SKM-1 treated with dmso at 0.1 percent for 144 hours (cell line): Measurements from ENCODE around the gene EHBP1L1.

Experiments
- DNase-seq: peaks from one replicate; lab custom pipeline; 2025; ENCODE audit not compliant: unreplicated experiment; lab: John Stamatoyannopoulos, UW

EHBP1L1 gene

DNA sequence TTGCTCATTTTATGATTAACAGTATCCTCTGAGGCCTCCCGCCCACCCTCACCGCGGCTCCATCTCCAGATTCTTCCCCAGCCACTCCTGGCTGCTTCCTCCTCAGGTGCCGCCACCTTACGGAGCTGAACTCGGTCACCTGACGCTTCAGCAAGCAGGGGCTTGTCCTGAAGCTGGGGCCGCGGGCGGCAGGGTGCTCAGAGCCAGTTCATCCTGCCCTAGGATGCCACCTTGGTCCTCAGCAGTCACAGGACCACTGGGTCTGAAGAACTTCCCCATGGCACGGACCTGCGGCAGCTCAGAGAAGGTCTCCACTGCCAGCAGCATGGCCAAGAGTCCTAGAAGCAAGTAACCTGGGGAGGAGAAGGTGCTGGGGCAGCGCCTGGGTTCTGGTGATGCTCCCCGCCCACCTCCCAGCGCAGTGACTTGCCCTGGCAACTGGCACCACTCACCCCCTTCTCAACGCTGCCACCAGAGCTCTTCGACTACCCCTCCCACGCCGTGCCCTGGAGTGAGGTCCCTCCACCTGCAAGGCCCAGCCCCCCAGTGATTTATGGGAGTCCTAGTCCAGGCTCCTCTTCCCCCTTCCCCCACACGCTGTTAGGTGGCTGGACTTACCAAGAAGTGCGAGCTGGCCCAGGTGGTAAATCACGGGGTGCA is 17.1 kb downstream of the EHBP1L1 start:
- no peak for DNase-seq

DNA sequence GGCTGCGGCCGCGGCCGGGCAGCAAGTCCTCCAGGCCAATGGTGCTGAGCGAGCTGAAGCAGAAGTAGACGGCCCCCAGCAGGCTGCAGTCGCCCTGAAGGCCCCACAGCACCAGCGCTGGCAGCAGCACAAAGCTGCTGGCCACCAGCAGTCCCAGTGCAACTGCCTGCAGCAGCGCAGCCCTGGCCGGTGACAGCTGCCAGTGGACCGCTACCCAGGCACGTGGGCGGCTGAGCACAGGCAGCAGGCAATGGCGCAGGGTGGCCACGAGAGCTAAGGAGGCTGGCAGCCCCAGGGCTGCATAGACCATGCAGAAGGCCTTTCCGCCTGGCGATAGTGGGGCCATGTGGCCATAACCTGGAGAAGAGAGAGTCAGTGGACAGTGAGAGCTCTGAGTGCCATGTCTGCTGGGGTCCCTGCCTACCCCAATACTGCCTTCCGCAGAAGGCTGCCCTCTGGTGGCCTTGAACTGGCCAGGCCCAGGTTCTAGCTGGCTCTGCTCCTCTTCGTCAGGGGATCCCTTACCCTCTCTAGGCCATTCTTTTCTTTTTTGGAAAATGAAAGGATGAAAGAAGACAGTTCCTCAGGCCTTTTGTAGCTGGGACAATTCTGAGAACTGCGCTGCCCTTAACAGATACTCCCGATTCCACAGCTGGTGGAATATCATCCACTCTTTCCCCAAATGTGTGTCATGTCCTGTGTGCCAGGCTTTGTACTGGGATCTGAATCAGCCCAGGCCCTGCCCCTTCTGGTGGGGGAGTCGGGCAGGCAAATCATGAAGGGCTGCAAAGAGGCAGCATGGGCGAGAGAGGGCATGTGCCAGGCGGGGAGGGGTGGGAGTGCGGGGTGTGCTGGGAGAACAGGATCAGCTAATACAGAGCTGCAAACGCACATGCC is 17.9 kb downstream of the EHBP1L1 start:
- no peak for DNase-seq

DNA sequence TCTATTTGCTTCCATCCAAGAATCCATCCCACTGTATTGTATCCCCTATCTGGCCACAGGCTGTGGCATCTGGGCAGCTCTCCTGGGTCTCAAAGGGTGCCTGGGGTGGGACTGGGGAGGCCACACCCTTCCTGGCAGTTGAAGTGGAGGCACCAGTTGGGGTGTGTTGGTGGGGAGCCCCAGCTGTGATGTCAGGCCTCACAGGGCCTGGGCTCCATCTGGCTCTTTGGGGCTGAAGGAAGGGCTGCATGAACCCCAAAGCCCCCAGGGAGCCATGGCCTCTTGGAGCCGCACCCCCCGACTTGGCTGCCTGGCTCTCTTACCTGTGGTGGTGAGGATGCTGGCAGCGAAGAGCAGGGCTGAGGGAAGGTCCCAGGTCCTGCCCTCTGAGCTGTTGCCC is 19.3 kb downstream of the EHBP1L1 start:
- no peak for DNase-seq

DNA sequence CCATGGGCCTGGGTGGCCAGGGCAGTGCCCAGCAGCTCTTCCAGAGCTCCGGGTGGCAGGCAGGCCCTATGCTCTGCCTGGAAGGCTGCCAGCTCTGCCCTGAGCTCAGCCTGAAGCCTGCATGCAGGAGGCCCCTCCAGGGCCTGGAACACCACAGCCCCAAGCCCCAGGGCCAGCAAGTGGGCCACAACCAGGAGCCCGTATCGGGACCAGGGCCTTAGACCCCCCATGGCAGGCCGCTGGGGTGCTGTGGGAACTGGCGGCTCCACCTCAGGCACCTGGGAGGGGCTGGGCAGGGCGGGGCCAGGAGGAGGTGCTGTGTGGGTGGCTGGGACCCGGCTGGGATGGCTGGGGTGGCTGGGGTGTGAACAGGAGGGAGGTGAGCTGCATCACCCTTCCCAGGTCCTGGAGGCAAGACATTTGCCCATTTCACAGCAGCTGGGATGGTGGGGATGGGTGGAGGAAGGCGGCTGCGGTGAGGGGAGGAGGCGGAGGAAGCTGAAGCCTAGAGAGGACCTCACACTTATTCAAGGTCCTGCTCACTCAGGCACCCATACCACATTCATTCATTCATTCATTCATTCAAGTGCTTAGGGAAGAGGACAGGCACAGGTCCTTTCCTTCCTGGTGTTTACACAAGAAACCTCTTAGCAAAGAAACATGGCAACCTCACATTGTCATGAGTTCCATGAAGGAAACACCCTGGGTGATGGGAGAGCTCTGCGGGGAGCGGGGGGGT is 19.9 kb downstream of the EHBP1L1 start, which contains the start of gene KCNK7:
Gene KCNK7, minus strand, starts transcription at position 258 of the 739 bp plus-strand sequence. Its CDS starts 28 bp downstream, at position 230.
- DNase-seq, result no peak

DNA sequence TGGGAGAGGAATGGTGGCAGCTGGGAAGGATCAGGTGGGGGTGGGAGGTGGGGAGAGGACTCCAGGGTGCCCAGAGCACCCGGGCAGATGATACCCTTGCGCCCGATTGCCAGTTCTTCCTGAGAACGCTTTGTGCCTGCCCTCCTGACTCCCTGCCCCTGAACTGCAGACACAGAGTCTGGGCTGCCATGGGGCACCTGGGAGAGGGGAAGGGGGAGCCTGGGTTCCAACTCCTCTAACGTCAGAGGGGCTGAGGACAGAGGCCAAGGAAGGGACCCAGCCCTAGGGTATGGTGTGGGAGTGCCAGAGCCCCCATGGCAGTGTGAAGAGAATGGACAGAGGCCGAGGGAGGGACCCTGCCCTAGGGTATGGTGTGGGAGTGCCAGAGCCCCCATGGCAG is 20.7 kb downstream of the EHBP1L1 start:
- no peak for DNase-seq

DNA sequence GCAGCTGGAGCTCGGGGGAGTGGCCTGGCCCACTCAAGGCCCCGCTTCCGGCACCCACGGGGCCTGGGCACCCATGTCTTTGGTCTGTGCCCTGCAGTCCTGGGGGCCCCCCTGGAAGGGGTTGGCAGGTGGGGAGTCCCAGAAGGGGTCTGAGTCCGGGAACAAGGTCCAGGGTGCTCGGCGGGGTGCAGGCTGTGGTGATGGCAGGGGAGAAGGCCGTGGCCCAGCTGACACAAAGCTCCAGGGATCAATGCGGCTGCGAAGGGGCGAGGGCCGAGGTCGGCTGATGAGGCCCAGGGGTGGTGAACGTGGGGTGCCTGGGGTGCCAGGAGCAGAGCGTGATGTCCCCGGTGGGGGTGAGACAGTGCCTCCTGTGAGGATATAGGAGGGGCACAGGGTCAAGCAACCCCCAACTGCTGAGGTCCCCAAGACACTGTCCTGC is 22.4 kb downstream of the EHBP1L1 start:
- DNase-seq, result no peak

DNA sequence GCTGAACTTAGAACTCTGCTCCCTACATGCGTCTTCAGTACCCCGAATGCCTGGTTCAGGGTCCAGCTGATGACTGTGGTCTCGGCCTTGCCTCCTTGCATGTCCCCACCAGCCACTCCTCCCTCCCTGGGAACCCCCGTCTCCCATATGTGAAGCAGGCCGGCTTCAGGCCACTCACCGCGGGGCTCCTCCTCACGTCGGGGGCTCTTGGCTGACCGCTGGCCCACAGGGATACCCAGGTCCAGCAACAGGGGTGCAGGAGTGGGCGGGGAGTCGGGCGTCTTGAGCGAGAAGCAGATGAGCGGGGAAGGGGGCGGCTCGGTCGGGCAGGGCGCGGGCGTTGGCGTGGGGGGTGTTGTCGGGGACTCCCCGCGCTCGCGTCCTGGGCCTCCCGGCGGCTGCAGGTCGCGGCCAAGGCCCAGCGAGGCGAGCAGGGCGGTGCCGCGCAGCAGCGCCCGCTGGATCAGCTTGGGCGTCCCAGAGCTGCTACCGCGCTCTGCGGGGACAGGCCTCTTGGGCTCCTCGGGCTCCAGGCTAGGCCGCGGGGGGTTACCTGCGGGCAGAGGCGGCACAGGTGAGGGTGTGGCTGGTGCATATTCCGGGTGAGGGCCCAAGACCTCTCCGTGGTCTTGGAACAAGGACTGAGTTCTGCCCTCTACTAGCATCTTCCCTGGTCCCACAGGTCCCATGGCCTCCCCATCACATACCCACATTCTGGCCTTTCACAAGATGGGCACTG is 23.5 kb downstream of the EHBP1L1 start:
- no peak for DNase-seq

DNA sequence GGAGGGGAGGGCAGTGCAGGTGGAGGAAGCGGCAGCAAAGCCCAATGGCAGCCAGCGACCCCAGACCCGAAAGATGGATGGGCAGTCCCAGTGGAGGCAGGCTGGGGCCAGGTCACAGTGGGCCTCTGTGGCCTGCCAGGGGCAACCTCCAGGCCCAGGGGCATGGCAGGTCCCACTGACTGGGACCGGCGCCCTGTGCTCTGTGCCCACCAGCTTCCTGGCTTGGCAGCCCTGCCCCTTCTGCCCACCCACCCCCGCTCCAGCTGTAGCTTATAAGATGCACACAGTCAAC is 24.0 kb downstream of the EHBP1L1 start:
- no peak for DNase-seq

DNA sequence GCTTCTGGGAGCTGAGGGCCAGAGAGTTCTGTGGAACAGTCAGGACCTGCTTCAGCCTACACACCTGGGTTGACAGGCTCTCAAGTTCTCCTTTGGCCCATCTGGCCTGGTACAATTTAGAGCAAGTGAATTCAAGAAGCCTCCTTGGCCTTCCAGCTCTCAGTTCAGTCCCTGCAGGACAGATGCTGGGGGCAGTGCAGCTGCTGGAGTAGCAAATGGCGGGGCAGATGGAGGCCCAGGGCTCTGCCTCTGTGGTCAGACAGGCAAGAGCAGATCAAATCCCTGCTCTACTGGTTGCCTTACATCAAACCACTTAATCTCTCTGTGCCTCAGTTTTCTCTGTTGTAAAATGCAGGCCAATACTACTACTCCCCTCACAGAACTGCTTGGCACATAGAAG is 28.4 kb downstream of the EHBP1L1 start:
- DNase-seq, result no peak

DNA sequence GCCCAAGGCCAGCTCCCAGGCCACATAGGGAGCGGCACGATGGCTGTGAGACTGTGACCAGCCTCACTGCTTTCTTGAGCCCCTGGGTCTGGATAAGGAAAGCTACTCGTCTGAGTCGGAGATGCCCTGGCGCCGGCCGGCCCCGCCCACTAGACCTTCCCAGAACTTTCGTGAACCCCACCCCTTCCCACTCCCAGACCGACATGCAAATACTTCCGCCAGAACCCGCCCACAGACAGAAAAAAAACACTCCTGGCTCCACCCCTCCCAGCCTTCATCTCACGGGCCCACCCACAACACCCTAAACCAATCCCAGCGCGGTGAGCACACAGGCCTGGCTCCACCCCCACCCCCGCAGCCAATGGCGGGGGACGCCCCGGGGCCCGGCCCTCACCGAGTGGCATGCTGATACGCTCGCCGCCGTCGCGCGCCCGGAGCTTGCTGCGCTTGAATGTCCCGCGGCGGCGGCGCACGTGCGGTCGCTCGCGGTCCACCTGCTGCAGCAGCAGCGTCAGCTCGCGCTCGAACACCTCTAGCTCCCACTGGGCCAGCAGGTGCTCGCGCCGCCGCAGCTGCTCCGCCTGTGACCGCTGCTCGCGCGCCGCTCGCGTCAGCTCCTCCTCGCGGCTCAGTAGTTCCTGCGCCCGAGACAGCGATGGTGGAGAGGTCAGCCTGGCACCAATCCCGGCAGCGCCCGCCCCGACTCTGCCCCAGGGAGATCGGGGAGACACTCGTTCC is 31.2 kb downstream of the EHBP1L1 start:
- DNase-seq, result no peak

DNA sequence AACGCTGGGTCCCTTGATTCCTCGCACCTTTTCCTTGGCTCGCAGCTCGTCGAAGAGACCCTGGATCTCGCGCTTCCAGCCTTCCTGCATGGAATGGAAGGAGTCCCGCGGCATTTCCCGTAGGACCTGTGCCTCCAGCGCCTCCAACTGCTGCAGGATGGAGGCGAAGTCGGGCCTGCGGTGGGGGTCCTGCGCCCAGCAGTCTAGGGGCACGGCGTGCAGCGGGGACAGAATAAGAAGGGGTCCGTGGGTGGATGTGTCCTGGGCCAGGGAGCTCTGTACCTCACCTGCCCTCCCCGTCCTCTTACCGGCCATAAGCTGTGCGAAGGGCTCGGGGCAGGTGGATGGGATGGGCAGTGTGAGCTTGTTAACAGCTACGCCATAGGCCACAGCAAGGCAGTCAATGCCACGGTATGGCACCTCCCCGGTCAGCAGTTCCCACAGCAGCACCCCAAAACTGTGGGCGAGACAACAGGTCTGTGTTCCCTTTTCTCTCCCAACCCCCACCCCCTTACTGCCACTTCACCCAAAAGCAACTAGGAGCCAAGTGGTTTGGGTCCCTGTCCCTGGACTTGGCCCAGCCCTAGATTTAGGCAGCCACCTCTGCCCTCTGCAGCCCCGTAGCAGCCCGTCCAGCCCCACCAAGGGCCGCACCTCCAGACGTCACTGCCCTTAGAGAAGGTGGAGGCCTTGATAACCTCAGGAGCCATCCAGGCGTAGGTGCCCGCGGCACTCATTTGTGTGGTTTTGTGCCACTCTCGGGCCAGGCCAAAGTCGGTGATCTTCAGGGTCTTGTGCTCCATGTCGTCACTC is 32.0 kb downstream of the EHBP1L1 start:
- DNase-seq, result no peak

DNA sequence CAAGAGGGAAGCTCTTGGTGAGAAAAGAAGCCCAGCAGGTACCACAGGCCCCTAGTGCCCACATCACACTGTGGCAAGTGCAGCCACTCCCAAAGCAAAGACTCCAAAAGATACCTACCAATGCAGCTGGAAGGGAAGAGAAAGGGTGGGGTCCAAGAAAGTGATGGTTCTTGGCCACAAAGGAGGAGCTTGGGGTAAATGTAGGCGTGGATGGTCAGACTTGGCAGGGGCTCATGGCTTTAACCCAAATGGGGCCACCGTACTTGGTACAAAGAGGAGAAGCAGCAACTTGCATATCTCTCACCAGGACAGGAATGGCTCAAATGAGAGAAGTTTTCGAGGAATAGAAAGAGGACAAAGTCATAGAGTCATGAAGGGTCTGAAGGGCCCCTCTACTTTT is 33.4 kb downstream of the EHBP1L1 start:
- no peak for DNase-seq

DNA sequence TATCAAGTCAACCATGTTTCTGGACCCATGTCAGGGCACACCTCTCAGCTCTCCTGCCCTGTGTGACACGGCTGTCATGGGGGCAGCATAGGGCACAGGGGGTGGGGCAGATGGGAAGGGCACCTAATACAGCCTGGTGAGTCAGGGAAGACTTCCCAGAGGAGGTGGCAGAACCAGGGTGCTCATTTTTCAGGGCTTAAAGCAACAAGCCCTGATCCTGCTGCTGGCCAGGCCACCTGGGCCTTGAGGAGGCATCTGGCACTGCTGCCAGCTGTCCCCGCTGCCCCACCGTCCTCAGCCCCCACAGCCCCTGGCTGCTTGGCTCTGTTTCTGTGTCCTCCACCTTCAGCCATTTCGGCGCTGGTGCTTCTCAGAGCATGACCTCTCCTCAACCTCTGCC is 33.8 kb downstream of the EHBP1L1 start:
- no peak for DNase-seq

DNA sequence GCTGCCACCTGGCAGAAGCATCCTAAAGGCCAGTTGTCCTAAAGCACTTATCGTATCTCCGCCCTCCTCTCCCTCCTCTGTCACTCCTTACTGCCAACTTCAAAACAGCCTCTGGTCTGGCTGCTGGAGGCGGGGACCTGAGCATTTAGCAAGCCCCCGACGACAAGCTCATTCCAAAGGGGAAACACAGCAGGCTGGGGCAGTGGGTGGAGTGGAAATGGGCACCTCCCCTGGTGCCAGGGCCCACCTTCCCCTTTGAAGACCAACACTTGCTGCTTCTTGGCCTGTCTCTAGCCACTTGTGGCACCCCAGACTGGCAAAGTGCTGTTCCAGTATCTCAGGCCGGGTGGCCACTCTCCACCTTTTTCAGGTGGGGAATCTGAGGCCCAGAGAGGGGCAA is 34.6 kb downstream of the EHBP1L1 start:
- no peak for DNase-seq

DNA sequence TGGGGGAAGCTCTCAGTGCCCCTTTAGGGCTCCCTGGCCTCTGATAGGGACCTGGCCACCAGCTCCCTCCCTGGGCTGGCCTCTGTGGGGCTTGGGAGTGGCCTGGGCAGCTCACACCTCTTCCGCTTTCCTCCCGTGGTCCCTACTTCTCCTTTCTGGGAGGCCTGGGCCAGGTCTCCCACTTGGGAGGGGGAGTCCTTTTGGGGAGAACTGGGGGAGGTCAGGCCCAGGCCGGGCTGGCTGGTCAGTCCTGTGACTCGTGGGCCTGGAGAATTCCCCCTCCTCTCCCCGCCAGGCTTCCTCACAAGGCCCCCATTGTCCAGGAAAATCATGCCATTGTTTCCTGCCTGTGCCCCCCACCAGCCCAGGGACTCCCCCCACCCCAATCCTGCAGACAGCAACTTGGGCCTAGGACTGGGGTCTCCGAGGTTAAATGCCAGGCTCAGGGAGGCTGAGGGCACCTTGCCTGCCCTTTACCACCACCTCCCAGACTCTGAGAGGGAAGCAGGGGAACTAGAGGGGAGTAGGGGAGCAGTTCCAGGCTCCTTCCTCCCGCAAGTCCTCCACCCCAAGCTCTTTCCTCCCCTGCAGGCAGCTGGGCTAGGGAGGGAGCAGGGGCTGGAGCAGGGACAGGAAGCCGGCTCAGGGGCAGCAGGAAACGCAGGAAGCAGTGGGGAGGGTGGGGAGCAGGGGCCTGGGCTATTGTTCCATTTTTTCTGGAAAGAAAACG is 35.3 kb downstream of the EHBP1L1 start:
- DNase-seq, result peak; percentile 74

DNA sequence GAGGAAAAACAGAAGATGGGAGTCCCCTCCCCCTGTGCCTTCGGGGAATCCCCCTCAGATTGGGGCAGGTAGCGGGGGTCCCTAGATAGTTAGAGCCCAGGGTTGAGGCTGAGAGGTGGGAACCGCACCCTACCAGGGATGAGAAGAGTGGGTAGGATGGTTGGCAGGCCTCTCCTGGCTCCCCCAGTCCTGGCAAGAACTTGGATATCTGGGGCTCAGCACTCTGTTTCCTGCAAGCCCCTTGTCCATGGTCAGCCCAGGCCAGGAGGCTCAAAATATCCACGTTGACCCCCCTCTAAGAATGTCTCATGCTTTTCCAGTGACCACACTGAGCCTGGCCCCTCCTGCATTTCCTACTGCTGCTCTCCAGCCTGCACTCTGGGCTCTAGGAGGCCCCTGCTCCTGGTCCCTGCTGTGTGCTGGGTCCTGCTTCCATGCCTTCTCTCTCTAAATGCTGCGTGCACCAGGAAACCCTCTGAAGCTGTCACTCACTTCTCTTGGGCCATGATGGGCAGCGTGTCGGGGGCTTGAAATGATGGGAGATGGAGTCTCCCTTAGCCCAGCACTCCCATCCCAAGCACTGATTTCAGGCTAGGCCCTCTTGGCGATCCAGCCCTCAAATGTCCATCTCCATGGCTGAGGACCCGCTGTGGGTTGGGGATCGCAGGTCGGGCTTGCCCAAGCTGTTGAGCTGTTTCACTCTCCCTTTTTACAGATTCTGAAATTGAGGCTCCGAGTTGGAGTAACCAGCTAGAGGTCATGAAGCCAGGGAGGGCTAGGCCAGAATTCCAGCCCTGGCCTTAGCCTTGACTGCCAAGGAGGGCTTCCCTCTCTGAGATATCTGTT is 36.1 kb downstream of the EHBP1L1 start:
- DNase-seq, result no peak

DNA sequence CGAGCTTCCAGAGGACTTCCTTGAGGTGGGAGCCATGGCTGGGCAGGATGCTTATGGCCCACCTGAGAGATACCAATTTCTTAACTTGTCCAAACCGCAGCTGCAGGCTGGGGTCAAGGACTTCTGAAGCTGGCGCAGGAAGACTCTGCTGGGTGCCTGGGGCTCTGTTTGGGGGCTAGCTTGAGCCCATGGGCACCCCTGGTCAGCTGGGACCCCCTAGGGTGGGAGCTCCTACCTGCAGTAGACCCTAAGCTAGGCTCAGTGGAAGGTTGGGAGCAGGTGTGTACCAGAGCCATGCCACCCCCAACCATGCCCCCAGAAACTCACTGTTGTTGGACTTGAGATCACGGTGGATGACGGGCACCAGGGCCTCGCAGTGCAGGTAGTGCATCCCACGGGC is 36.8 kb downstream of the EHBP1L1 start:
- DNase-seq, result no peak
